Activated CD4-positive, CD25-positive, alpha-beta regulatory T cell treated with anti-CD3 and anti-CD28 coated beads, Interleukin-2, amount 50 U/mL, for 16 hours (primary cell): Measurements from ENCODE around the gene SHISAL1.
"Not testable (repeated sequence)": the region's sequence is repeated elsewhere in the genome, so short reads cannot be mapped to it uniquely, and the experiment has no call there.

Experiments used
- DNase-seq: peaks from one replicate; pipeline ENCODE4 v3.0.0-alpha.2; 2020; ENCODE audit warnings: low read depth, low spot score

SHISAL1 gene

DNA sequence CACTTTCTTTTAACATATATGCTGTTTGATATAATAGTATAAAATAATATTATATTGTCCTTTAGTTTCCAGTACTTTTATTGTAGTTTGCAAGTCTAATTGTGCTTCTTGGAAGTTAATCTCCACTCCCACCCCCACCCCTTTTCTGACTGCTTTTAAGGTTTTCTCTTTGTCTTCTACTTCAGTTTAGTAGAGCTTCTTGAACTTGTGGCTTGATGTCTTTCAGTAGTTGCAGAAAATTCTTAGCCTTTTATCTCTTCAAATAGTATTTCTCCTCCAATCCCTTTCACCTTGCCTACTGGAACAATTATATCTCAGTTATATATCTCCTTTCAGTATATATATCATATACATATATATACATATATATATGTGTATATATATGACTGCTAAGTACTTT lies 75.5 kb downstream of the SHISAL1 start:
- no peak for DNase-seq

DNA sequence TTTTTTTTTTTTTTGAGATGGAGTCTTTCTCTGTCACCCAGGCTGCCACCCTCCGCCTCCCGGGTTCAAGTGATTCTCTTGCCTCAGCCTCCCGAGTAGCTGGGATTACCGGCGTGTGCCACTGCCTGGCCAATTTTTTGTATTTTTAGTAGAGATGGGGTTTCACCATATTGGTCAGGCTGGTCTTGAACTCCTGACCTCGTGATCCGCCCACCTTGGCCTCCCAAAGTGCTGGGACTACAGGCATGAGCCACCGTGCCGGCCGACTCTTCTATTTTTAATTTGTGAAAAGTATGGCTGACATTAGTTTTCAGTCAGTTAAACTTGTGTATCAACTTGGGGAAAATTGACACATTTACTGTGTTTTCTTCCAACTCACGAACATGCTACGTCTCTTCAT lies 78.4 kb downstream of the SHISAL1 start:
- DNase-seq = not testable (repeated sequence)

DNA sequence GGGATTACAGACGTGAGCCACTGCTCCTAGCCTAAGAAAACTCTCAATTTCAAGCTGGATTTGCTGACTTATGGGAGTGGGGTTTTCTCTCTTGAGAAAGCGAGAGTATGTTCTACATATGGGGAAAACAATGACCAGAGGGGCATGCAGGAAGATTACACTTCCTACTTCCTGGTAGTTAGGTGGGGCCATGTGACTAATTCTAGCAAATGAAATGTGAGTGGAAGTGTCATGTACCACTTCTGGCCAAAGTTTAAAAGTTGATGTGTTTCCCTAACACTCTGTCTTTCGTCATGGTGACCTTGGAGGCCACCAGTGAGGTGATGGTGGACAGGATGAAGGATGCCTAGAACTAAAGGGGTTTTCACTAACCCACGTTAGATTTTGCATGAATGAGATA lies 81.5 kb downstream of the SHISAL1 start:
- DNase-seq = no peak

DNA sequence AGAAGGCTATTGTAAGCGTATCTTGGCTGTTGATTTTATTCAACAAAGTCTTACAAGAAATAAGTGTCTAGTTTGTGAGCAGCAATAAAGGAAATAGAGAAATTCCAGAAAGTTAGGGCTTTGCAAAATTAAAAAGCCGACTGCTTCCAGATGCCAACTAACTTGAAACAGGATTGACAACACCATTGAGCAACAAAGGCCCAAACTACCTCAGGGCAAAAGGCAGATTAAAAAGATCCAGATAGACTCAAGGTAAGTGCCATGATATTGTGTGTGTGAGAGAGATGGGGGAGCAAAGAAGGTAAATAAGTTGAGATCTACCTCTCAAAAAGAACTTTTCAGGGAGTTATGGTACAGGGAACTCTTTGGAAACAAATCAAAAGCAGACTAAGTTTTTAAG lies 82.9 kb downstream of the SHISAL1 start:
- DNase-seq = no peak

- no peak for DNase-seq
Measured at GRCh38 chr22:44229331-44229730, 83.4 kb downstream of the SHISAL1 start.

DNA sequence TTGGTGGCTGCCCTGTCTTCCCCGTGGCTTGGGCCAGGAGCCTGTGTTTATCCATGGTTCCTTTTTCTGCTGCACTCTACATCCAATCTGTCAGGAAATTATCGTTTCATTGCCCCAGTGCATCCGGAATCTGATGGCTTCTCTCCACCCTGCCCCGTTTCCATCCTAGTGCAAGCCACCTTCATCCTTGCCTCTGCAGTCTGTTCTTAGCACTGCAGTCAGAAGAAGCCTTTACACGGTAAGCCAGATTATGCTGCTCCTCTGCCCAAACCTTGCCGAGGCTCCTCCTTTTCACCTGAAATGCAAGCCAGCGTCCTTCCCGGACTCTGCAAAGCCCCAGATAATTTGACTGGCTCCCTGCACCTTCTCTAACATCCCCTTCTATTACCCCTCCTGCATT lies 86.9 kb downstream of the SHISAL1 start:
- no peak for DNase-seq

DNA sequence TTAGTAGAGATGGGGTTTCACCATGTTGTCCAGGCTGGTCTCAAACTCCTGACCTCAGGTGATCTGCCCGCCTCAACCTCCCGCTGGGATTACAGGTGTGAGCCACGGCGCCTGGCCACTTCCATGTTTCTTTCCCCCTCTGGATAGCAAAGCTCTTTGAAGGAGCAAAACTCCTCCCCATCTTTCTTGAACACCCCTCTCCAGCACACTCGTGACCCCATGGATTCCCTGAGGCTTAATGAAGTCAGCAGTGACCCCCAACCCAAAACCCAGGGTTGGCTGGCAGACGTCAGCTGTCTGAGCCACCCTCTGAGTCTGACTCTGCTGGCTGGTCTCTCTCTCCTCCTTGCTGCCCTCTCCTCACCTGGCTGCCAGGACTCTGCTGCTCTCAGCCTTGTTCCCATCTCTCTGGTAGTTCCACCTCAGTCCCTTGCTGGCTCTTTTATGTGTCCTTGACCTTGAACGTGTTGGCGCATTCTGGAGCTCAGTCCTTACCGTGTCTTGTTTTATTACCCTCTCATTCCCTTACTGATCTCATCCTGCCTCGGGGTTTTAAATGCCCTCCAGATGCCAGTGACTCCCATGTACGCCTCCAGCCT lies 87.6 kb downstream of the SHISAL1 start:
- no peak for DNase-seq

GRCh38 chr22:44224166-44224565 lies 88.6 kb downstream of the SHISAL1 start:
- DNase-seq = no peak

DNA sequence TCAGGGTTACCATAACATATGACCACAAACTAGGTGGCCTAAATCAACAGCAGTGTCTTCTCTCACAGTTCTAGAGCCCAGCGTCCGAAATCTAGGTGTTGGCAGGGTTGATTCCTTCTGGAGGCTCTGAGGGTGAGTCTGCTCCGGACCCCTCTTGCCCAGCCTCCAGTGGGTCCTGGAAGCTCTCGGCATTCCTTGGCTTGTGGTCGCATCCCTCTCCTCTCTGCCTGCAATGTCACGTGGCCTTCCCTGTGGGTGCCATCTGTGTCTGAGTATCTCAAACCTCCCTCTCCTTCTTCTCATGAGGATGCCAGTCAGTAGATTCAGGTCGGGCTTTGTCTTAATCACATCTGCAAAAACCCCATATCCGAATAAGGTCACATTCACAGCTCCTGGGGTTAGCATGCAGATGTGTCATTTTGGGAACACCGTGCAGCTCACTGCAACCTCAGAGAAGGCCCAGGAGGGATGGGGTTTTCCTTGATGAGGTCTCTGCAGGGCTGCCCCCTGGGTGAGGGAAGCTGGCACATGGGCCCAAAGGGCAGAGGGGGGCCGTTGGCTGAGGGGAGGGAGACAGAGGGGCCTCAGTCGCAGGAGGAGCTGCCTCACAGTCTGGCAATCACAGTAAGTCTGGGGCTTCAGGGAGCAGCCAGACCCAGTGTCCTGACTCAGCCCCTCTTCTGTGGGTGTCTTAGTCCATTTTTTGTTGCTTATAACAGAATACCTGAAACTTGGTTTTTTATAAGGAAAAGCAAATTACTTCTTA lies 90.9 kb downstream of the SHISAL1 start:
- no peak for DNase-seq

DNA sequence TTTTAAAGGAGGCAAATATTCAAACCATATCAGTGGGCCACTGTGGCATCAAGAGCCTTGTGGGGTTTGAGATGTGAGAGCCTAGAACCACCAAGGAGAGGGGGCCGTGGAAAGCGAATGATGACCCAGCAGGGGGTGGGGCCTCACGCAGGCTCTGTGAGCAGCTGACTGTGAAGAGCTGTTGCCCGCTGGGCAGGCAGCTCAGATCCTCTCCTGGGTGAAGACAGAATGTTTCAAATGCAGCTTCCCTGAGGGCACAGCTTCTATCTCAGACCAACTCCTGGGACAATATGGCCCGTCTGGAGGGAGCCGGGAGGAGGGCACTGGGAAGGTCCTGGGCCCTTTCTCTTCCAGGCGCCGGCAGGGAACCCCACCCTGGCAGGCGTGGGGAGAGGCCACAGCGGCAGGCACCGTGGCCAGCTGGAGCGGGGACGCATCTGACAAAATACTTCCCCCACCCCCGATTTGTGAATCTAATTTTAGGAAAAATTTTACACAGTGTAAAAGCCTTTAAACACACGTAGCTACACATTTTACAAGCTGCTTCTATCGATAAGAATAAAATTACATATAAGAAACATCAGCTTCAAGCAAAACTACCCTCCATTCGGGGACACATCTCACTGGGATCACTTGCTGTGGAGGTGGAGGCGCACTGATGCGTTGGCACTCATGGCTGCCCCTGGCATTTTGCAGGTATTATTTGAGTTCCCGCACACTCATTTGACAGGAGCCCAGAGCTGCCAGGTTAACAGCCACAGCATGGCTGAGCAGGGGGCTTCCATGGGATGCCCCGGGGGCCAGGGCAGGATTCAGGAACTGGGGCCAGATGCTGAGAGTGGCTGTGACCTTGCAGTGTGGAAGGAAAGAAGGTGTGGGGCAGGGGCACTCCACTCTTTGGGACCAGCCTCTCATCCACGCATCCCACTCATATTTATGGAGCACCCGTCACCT lies 91.7 kb downstream of the SHISAL1 start:
- DNase-seq = no peak

DNA sequence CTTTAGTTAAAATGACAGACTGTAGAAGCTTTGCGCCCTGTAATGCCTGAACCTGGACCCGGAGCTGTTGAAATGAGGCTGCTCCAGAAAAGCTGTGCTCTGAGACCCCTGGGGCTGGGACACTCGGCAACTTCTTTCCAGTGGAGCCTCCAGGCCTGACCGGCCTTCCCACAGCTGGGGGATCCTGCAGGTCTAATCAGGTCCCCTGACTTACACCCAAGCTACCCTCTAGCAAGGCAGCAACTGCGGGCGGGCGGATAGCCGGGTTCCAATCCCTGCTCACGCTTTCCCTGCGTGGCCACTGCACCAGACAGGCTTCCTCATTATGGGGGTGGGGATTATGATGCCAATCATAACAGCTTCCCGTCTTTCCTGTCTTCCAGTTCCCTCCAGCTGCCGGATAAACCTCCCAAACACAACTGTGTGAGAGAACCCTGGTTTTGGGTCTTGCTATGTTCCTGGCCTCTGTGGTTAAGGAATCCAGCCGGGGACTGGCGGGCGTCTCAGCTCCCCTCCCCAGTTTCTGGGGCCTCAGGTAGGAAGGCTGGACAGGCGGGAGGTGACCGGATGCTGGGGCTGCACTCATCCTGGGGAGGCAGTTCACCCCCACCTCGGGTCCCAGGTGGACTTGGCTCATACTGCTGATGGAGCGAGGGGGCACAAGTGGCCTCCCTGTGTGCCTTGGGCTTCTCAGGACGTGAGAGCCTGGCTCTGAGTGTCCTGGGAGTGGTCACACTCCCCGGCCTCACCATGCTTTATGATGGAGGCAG lies 93.5 kb downstream of the SHISAL1 start:
- DNase-seq = no peak

DNA sequence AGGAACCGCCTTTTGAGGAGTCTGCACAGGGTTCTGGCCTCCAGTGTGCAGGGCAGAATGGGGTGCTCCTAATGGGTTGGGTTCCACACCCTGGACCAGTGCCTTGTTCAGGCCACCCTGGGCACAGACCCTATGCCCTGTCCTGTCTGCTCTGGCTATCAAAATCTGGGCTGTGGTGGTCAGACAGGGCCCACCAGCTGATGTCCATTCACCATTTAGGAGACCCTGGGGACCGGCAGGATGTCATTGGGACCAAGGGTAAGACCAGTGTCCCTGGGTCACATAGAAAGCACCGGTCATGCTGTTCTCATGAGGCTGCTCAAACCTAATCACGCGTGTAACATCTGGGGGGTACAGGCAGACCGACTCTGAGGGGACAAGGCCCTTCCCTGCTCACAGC lies 94.7 kb downstream of the SHISAL1 start:
- DNase-seq = no peak

DNA sequence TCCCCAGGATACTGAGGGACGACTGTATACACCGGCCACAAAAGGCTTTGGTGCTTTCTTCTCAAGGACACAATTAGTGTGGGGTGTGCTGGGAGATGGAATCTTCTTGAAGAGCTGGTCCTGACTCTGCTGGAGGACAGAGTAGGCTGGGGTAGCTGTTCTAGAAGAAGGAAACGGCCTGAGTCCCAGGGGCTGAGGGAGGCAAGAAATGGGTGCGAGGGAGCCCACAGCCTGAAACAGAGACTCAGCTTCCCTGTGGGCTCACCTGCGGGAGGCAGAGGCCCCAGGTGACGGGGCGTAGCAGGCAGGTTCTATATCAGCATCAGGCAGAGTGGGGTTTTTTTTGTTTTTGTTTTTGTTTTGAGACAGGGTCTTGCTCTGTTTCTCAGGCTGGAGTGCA lies 95.4 kb downstream of the SHISAL1 start:
- DNase-seq = no peak

DNA sequence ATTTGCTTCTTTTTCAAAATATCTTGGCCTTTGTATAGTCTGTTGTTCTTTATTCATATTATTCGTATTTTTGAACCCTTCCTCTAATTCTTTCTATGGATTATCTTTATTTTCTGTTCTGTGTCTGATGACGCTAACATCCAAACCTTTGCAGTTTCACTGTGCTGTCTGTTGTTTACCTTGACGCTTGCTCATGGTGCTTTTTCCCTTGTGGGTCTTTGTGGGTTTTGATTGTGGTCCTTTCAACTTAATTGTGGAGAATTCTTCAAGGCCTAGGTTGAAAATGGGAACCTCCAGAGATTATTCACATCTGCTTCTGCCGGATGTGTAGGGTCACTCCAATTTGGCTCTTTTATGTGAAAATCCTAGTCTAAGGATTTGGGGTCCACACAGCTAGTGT lies 97.5 kb downstream of the SHISAL1 start:
- DNase-seq = no peak

DNA sequence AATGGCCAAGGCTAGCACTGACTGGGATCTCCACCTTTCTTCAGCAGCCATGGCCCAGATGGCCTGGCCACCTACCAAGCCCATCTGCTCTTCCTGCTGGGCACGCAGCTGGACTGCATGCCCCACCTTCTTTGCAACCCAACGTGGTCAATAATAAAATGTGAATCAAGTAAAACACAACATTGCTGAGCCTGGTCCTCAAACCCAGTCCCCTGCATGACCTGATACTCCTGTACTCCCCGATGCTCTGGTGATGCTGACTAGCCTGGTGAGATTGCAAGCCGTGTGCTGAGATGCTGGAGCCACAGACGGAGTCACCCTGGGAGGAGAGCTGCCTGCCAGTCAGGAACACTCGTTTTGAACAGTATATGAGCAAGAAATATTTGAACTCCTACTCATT lies 98.0 kb downstream of the SHISAL1 start:
- DNase-seq = no peak

- no peak for DNase-seq
Measured at GRCh38 chr22:44214187-44214586, 98.6 kb downstream of the SHISAL1 start.

DNA sequence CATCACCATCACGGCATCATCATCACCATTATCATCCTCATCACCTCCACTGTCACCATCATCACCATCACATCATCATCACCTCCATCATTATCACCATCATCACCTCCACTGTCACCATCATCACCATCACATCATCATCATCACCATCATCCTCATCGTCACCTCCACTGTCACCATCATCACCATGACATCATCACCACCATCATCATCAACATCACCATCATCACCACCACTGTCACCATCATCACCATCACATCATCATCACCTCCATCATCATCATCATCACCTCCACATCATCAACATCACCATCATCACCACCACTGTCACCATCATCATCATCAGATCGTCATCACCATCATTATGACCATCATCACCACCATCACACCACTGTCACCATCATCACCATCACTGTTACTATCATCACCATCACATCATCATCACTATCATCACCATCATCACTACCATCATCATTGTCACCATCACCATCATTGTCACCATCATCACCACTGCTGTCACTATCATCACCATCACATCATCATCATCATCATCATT lies 99.2 kb downstream of the SHISAL1 start:
- DNase-seq = no peak

DNA sequence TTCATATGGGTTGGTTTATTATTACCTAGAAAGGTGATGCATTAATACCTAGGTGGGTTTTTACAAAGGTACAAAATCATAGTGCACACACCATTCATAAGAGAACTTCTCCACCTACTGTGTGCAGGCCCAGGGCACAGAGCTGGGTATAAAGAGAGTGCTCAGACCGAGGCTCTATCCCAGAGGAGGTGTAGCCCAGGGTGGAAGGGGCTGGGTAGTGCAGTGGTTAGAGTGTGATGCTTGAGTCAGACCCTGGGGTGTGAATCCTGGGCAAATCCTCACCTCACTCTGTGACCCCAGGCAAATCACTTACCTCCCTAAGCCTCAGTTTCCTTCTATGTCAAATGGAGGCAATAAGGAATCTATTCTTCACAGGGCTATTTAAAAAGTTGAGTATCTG lies 99.8 kb downstream of the SHISAL1 start:
- DNase-seq = no peak

DNA sequence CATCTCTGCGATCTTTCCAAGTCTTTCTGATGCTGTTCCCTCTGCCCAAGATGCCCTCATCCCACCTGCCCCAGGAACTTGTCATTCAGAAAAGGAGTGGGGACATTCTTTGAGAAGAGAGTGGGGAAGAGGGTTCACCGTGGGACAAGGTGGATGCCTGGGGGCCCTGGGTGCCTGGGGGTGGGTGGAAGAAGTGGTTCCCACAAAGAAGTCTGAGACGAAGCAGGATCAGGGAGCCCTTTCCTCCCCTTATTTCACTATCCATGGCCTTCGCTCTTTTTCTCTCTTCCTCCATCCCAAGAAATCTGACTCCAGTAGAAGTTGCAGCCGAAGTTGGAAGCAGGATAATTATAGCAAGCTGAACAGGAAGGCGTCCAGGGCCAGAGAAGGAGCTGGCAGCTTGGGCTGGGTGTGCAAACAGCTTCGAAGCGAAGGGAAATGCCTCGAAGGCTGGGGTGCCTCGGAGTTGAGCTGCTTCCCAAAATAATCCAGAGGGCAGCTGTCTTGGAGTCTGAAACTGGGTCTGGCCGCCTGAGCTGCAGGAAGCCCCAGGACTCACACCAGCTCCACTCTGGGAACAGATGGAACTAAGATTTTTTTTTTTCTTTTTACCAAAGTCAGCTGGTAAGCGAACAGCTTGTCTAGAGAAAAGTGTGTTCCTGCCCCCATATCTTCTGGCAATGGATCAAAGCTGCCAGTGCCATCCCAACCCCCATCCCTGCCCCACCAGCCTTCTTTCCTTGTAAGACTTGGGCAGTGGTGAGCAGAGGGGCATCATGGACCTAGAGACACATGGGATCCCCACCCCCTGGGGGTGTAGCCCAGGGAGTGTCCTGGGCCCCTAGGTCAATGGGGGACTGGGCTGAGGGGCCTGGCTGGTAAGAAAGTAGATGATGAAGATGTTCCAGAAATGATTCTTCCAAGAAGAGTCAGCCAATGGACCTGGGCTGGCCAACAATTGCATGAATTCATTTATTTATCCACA lies 100.5 kb downstream of the SHISAL1 start:
- no peak for DNase-seq

GRCh38 chr22:44211256-44211945 lies 101.3 kb downstream of the SHISAL1 start:
- DNase-seq = no peak
